ENCODE measurements around the gene B3GLCT.
"Not testable (repeated sequence)": the region's sequence is repeated elsewhere in the genome, so short reads cannot be mapped to it uniquely, and the experiment has no call there.

B3GLCT gene

DNA sequence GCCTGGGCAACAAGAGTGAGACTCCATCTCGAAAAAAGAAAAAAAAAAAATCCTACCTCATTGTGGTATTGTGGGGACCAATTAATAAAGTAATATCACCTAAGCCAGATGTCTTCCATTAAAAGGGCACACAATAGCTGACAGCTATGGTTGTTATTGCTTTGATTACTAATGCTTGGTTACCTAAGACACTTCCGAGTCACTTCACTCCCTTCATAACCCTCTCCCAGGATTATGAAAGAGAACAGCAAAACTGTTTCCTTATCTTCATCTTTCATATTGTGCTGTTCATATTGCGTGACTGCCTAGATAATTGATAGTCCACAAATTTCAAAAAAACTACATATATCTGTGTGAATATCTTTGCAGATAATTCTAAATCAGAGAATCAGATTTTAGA is 27.8 kb upstream of the B3GLCT start:
- TF ChIP-seq, protein P1, sequence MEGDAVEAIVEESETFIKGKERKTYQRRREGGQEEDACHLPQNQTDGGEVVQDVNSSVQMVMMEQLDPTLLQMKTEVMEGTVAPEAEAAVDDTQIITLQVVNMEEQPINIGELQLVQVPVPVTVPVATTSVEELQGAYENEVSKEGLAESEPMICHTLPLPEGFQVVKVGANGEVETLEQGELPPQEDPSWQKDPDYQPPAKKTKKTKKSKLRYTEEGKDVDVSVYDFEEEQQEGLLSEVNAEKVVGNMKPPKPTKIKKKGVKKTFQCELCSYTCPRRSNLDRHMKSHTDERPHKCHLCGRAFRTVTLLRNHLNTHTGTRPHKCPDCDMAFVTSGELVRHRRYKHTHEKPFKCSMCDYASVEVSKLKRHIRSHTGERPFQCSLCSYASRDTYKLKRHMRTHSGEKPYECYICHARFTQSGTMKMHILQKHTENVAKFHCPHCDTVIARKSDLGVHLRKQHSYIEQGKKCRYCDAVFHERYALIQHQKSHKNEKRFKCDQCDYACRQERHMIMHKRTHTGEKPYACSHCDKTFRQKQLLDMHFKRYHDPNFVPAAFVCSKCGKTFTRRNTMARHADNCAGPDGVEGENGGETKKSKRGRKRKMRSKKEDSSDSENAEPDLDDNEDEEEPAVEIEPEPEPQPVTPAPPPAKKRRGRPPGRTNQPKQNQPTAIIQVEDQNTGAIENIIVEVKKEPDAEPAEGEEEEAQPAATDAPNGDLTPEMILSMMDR (IDR thresholded peaks at IDR 0.05; ENCODE audit: low read depth, low read length, missing control alignments), result no peak
- H3K4me3 ChIP-seq (ENCODE audit: low read depth, low read length), result no peak overlapping the region
- DNase-seq (ENCODE audit: low read depth), result no peak

- H3K4me3 ChIP-seq (ENCODE audit: low read depth, low read length), result no peak overlapping the region
- no peak for DNase-seq (ENCODE audit: low read depth)
- TF ChIP-seq, protein P1 (IDR thresholded peaks at IDR 0.05; ENCODE audit: low read depth, low read length, missing control alignments), result no peak
These were observed 27.2 kb upstream of the B3GLCT start for GRCh38 chr13:31172535-31172934.

GRCh38 chr13:31174018-31174417 is 25.8 kb upstream of the B3GLCT start:
- TF ChIP-seq, protein P1 (IDR thresholded peaks at IDR 0.05; ENCODE audit: low read depth, low read length, missing control alignments), result no peak
- no peak for DNase-seq (ENCODE audit: low read depth)

GRCh38 chr13:31175847-31176532 is 23.8 kb upstream of the B3GLCT start:
- TF ChIP-seq, protein P1 (IDR thresholded peaks at IDR 0.05; ENCODE audit: low read depth, low read length, missing control alignments), result no peak
- H3K4me3 ChIP-seq (ENCODE audit: low read depth, low read length), result no peak overlapping the region
- DNase-seq (ENCODE audit: low read depth), result no peak

More at GRCh38 chr13:31174018-31174417, 25.8 kb upstream of the B3GLCT start:
- no peak overlapping the region for H3K4me3 ChIP-seq (ENCODE audit: low read depth, low read length)

- H3K4me3 ChIP-seq (ENCODE audit: low read depth, low read length); DNase-seq (ENCODE audit: low read depth): not testable (repeated sequence)
These were observed 21.8 kb upstream of the B3GLCT start for GRCh38 chr13:31177813-31178495.

GRCh38 chr13:31179241-31179640 is 20.5 kb upstream of the B3GLCT start:
- H3K4me3 ChIP-seq (ENCODE audit: low read depth, low read length), result no peak overlapping the region
- no peak for DNase-seq (ENCODE audit: low read depth)
- TF ChIP-seq, protein P1 (IDR thresholded peaks at IDR 0.05; ENCODE audit: low read depth, low read length, missing control alignments), result no peak

DNA sequence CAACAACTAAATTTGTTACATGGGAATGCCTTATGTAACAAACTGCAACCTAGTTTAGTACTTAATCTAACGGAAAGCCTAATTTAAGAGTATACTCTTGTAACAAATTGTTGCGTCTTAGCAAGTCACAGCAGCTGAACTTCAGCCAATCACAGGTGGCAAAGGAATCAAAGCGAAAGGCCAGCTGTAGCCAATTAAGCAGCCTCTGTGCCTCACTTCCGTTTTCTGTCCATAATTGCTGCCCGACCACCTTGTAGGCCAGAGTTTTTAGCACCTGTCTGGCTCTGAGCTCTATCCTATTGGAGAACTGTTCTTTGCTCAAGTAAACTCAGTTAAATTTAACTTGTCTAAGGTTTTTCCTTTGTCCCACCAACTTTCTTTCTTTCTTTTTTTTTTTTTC is 20.0 kb upstream of the B3GLCT start:
- TF ChIP-seq, protein P1 (IDR thresholded peaks at IDR 0.05; ENCODE audit: low read depth, low read length, missing control alignments), result no peak
- DNase-seq (ENCODE audit: low read depth), result no peak
- no peak overlapping the region for H3K4me3 ChIP-seq (ENCODE audit: low read depth, low read length)
